HT1080 (cell line): Measurements from ENCODE around the gene MB. TPM values are rescaled to one million over a fixed set of nuclear protein-coding genes. Genes with fewer than 3 reads are reported as not detected.
"Not testable (repeated sequence)": the region's sequence is repeated elsewhere in the genome, so short reads cannot be mapped to it uniquely, and the experiment has no call there.

Experiments
- DNase-seq: peaks from one replicate; pipeline ENCODE4 v3.0.0-alpha.2; 2015; ENCODE audit warnings: low read depth
- total RNA-seq: library from RNA; depleted of rRNA; stranded (reverse); fragments of >200 nt; shearing (Covaris generic); gene quantifications from 2 replicates; pipeline ENCODE4 v1.2.3, GENCODE V29; 2014

MB gene
- total RNA-seq, 1 experiment from 2014 or later: not detected

GRCh38 chr22:35638001-35638400 lies 20.9 kb upstream of the MB start:
- no peak for DNase-seq

- DNase-seq: no peak
Observed at GRCh38 chr22:35637254-35637653, 20.1 kb upstream of the MB start.

DNA sequence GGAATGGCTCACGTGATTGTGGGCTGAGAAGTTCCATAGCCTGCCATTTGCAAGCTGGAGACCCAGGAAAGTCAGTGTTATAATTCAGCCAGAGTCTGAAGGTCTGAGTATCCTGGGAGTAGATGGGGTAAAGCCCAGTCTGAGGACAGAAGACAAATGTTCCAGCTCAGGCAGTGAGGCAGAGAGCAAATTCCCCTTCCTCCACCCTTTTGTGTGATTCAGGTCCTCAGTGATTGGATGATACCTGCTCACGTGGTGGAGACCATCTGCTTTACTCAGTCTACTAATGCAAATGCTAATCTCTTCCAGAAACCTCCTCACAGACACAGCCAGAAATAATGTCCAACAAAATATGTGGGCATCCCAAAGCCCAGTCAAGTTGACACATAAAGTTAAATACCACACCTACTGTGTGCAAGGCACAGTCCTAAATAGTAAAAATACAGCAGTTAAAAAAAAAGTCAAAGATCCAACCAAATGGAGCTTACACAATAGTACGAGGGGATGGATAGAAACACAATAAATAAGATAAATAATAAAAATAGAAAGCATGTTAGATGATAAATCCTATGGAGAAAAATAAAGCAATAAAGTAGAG lies 17.9 kb upstream of the MB start:
- no peak for DNase-seq

DNA sequence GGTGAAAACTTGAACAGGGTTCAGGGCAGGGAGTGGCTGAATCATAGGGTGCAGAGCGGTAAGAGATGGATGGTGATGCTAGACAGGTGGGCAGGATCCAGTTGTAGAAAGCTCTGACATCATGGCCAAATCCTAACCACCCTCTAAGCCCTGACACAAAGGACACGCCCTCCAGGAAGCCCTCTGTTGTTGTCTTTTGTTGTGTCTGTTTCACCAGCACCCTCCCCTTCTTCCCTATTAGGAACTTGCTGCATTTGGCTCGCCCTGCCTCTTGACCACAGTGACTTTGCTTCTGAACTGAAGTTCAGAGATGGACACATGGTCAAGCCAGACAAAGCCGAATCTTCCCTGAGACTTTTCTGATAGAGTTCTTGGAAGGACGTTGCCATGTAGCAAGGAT lies 16.9 kb upstream of the MB start:
- no peak for DNase-seq

GRCh38 chr22:35633520-35633919 lies 16.4 kb upstream of the MB start:
- no peak for DNase-seq

DNA sequence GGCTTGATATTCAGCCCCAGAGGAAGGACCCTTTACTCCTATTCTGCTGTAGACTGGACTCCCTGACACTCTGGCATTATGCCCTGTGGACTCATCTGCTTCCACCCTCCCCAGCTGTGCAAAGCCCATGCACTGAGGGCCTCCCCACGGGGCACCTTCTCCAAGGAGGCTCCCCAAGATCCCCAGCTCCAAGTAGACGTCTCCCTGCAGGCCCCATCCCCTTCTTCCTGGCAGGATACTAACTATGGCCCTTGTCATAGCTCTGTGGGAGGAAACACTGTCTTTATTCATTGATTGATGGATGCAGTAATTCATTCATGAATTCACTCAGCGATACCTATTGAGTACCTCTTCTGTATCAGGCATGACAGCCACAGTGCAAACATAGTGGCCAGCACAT lies 15.8 kb upstream of the MB start:
- DNase-seq: no peak

- DNase-seq: peak; percentile 42
Observed at GRCh38 chr22:35631597-35631996, 14.5 kb upstream of the MB start.

DNA sequence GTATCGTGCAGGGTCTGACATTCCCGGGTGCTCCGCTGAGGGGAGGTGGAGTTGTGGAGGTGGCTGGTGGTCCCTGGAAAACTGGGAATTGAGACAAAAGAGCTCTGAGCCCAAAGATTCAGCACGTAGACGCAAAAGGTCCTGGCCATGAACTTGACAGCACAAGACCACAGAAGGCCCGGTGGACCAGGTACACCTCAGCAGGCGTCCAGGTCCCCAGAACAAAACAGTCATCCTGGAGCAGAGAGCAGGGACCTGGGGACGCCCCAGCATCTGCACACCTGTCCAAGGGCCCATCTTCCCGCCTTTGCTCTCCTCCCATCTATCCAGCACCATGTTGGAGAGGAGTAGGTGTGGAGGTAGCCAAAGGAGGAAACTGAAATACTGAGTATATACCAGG lies 13.8 kb upstream of the MB start:
- no peak for DNase-seq

DNA sequence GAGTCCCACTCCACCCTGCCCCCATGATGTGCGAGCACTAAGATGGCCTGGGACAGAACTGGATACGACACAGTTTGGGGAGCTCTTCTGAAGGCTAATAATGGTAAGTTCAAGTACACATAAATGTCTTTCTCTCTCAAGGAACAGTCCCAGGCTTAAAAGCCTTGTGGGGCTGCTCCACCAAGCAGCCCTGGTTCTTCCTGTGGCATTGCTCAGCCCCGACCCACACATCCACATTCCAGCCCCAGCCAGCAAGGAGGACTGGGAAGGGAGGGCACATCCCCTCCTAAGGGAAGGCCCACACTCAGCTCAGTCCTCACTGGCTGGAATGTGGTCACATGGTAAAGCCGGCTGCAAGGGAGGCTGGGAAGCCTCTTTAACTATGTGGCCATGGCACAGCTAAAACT lies 13.3 kb upstream of the MB start:
- peak; percentile 76 for DNase-seq

DNA sequence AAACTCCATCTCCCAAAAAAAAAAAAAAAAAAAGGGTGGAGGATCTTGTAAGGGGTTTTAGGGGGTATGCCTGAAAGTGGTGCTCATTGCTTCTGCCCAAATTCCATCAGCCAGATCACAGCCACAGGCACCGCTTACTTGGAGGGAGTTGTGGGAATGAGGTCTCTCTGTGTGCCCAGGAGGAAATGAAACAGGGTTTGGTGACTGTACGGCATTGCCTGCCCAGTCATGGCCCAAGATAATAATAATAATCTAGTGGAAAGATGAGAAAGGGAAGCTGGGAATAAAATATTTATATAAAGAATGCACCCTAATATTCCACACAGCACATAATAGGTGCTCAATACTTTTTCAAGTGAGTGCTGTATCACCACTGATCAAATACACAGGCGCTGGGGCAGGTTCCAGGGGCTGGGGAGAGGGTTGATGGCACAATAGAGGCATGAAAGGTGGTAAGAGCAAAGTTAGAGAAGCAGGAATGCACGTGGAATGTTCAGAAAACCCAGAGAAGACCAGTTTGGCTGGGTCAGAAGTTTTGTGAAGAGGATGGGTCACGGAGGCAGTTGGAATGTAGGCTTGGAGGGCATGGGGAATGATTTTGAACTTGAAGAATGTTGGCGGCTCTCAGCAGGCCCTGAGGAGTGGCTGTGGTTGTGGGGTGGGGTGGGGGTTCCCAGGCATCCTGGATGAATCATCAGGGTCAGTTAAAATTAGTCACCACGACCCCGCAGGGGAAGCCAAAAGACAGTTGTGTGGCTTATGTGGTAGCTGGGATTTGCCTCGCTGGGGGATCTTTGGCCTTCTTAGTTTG lies 12.5 kb upstream of the MB start:
- peak; percentile 99 for DNase-seq

DNA sequence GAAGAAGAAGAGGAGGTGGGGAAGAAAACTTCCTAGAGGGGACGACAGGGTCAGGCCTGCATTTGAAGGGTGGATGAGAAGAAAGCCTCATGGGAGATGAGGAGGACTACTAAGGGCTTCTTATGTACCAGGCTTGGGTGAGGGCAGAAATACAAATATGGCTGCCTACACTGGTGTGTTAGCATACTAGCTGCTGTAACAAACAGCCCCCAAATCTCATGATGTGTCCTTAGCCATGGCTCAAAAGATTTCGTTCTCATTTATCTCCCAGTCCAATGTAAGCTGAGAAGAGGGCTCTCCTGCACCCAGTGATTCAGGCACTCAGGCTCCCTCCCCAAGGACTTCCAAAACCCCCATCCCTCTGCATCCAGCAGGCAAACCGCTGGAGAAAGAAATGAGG lies 11.6 kb upstream of the MB start:
- DNase-seq: no peak

DNA sequence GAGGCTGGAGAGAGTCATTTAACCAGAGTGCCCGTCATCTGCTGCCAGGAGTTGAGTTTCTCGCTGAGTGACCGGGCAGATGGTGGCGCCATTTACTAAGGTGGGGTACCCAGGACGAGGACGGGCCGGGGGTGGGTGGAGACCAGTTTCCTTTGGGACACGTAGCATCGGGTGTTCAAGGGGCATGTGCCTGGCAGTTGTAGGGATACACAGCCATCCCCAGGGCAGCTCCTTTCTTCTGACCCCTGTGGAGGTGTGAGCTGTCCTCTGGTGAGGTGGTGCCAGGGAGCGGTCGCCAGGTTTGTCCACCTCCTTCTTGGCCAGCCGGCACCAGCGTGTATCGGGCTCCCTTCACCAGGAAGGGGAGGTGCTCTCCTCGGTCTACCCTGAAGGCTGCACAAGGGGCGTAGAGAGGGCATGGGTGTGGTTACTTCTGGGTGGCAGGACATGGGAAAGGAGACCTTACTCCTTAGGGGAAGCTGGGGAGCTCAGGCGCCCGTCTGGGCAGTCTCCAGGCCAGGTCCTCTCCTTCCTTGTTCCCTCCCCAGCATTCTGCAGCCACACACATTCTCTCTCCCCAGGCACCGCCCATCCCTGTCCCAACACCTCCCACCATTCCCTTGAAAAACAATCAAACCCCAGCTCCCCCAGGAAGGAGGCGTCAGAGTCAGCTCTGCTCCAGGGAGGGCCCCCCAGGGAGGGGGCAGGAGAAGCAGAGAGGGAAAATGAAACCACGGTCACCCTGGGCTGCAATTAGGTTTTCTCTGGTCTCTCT lies 10.3 kb upstream of the MB start:
- DNase-seq: peak; percentile 98

- DNase-seq: no peak
Observed at GRCh38 chr22:35625763-35626432, 8.8 kb upstream of the MB start.

- DNase-seq: no peak
Observed at GRCh38 chr22:35624547-35624946, 7.4 kb upstream of the MB start.

GRCh38 chr22:35623885-35624284 lies 6.8 kb upstream of the MB start:
- DNase-seq: not testable (repeated sequence)

DNA sequence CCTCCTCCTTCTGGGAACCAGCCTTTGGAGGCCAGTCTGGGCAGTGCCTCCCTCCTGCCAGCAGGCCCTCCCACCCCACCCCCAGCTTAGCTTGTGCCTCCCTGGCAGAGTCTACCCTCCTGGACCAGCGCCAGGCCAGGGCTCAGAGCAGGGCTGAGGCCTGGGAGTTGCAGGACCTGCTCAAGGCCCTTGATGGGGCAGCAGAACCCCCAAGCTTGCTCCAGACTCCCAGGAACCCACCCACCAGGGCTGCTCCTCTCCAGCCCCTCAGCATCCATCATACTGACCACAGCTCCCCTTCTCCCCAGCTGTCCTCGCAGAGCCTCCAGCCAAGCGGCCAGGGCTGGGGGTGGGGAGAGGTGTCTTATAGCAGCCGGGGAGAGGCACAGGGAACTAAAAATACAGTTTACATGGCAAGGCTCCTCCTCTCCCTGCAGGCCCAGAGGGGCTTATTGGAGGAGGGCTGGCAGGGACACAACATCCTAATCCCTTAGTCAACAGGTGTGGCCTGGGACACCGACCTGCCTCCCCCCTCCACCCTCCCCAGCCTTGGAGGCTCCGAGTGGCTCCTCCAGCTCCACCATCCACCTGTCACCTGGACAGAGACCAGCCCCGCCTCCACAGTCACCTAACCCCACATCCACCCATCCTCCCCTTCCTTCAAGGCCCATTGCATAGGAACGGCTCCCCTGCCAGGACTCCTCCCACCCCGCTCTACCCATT lies 5.2 kb upstream of the MB start:
- DNase-seq: no peak

- no peak for DNase-seq
Observed at GRCh38 chr22:35621451-35621850, 4.3 kb upstream of the MB start.

DNA sequence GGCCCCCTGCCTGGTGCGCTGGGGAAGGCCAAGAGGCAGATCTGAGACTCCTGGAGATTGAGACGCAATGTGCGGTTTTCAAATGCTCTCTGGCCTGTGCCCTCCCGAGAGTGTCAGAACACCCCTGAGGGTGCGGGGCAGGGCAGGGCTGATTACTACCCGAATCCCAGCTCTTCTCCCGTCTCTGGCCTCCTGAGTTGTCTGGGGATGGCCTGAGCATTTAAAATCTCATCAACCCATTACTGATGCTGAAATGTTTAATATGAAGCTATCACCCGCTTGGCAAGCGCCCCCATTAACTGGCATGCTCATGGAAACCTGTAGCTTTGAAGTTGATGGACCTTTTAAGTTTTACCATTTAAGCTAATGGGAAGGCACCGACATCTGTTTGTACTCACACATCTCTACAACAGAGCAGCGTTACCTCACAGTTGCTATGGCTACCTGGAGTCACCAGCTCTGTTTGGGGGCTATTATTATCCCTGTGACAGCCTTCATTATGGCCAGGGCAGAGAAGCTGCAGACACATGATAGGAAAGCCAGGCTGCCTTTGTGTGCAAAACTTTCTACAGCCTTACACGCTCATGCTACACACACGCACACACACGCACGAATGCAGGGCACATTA lies 3.6 kb upstream of the MB start:
- no peak for DNase-seq

DNA sequence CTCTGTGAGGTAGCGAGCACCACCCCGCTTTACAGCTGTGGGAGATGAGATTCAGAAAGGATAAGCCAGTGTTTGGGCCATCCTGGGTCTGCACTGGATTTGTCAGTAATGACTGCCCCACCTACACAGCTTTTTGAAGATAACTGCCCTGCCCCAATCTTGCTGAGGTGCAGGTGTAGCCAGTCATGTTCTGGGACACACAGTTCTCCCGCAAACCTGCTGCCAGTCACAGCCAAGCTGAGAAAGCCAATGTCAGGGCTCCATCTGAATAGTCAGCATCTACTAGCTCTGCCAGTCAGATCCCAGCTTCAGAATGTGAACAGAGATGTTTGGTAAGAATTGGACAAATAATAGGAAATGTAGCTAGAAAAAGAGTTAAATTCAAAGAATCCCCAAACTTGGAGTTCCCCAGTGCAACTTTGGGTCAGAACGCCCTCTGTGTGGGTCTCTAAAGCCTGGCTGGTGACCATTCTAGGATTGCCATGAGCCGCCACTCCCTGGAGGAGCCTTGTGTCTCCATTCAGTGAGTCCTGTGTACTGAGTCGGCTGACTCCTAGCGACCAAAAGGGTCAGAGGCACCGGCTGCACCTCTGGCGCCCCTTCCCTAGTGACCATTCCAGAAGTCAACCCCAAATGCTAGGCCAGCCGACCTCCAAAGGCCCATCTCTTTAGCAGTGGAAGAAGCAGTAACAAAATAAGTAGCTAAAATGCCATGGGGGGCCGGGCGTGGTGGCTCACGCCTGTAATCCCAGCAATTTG lies 2.4 kb upstream of the MB start:
- DNase-seq: no peak
